Stimulated activated naive CD4-positive, alpha-beta T cell treated with Interleukin-2 at 50 U/mL for 16 hours (primary cell): ENCODE measurements around the gene ADNP2.

ENCODE experiments used
- DNase-seq: peaks from one replicate; lab custom pipeline; 2025; lab: John Stamatoyannopoulos, UW

Gene ADNP2

GRCh38 chr18:80172056-80172455 is 63.0 kb downstream of the ADNP2 start:
- DNase-seq: no peak

- DNase-seq: no peak
Observed at GRCh38 chr18:80173060-80173459, 64.0 kb downstream of the ADNP2 start.

- DNase-seq: peak; percentile 30
Observed at GRCh38 chr18:80175451-80176204, 66.6 kb downstream of the ADNP2 start.

- DNase-seq: no peak
Observed at GRCh38 chr18:80176334-80177073, 67.4 kb downstream of the ADNP2 start.

- DNase-seq: no peak
Observed at GRCh38 chr18:80177128-80177527, 68.1 kb downstream of the ADNP2 start.

- DNase-seq: no peak
Observed at GRCh38 chr18:80178935-80179818, 70.1 kb downstream of the ADNP2 start.

- DNase-seq: no peak
Observed at GRCh38 chr18:80179857-80180558, 70.9 kb downstream of the ADNP2 start.

- no peak for DNase-seq
Observed at GRCh38 chr18:80180778-80181564, 71.9 kb downstream of the ADNP2 start.

GRCh38 chr18:80181642-80182461 is 72.8 kb downstream of the ADNP2 start:
- DNase-seq: no peak

GRCh38 chr18:80182855-80183254 is 73.8 kb downstream of the ADNP2 start:
- no peak for DNase-seq

- DNase-seq: no peak
Observed at GRCh38 chr18:80183273-80184050, 74.4 kb downstream of the ADNP2 start.

GRCh38 chr18:80184243-80184772 is 75.2 kb downstream of the ADNP2 start:
- no peak for DNase-seq

- no peak for DNase-seq
Observed at GRCh38 chr18:80185545-80185944, 76.5 kb downstream of the ADNP2 start.

GRCh38 chr18:80187956-80188642 is 79.0 kb downstream of the ADNP2 start:
- no peak for DNase-seq

GRCh38 chr18:80188643-80189530 is 79.8 kb downstream of the ADNP2 start:
- DNase-seq: no peak

- no peak for DNase-seq
Observed at GRCh38 chr18:80189531-80189865, 80.4 kb downstream of the ADNP2 start.
